GM12878 (cell line): Measurements from ENCODE around the gene NF1. TPM values are rescaled to one million over a fixed set of nuclear protein-coding genes. Genes with fewer than 3 reads are reported as not detected.
"Not testable (repeated sequence)": the region's sequence is repeated elsewhere in the genome, so short reads cannot be mapped to it uniquely, and the experiment has no call there.

Experiments
- ATAC-seq: fragments of 200-7000 bp; cut with Tn5 transposase; 3 replicates; pipeline ENCODE4 v1.9.1; 2020; ENCODE audit warnings: mild to moderate bottlenecking, moderate library complexity
- BruUV-seq: library from RNA; stranded (reverse); fragments of 400-500 nt; replicated peaks from 2 replicates; lab custom pipeline; 2021; lab: Mats Ljungman, UMichigan
- CTCF ChIA-PET: fragments of 300-600 bp; sonication (Branson Sonifier 250); formaldehyde crosslinking; extraction: SDS; loops from one replicate; lab custom pipeline; 2021; ENCODE audit warnings: inconsistent platforms; lab: Yijun Ruan, JAX
- POLR2A ChIA-PET: fragments of 350-600 bp; formaldehyde crosslinking; extraction: SDS; loops from one replicate; lab custom pipeline; 2021; ENCODE audit warnings: inconsistent platforms; lab: Charles Lee
- RAD21 ChIA-PET: fragments of 300-600 bp; sonication (Branson Sonifier 250); formaldehyde crosslinking; loops from one replicate; lab custom pipeline; 2023; ENCODE audit warnings: antibody characterized with exemption; ENCODE audit not compliant: unreplicated experiment; lab: Charles Lee
- SMC1A ChIA-PET: fragments of 300-600 bp; sonication (Branson Sonifier 250); formaldehyde crosslinking; loops from one replicate; lab custom pipeline; 2023; ENCODE audit not compliant: unreplicated experiment, uncharacterized antibody; lab: Charles Lee
- DNase-seq: peaks from one replicate; pipeline ENCODE4 v3.0.0-alpha.2; 2011; ENCODE audit warnings: low read depth, low spot score
- FAIRE-seq: peaks from 3 replicates; lab custom pipeline; 2011; peaks lifted over from hg19 to GRCh38; lab: Jason Lieb, UNC
- H2AFZ ChIP-seq: 2 replicates; pipeline ENCODE4 v1.6.0; 2011; ENCODE audit warnings: low read depth, low read length, control low read depth; ENCODE audit not compliant: control insufficient read depth
- H3K27ac ChIP-seq: 2 replicates; pipeline ENCODE4 v1.5.1; 2011; ENCODE audit warnings: control low read depth; ENCODE audit not compliant: control insufficient read depth, insufficient read depth
- H3K27me3 ChIP-seq, 2 experiments: replicated peaks in 1 of 2; 2 replicates each; pipeline versions ENCODE4 v1.6.0 to v1.6.1; 2011; ENCODE audit warnings: low read length in 1 of 2; ENCODE audit not compliant: control insufficient read depth in 2 of 2, insufficient read depth in 2 of 2
- H3K36me3 ChIP-seq, 2 experiments: 2 replicates each; pipeline ENCODE4 v1.5.1; 2011; ENCODE audit warnings: low read length in 1 of 2; ENCODE audit not compliant: control insufficient read depth in 2 of 2, insufficient read depth in 2 of 2
- H3K4me1 ChIP-seq: 2 replicates; pipeline ENCODE4 v1.6.1; 2011; ENCODE audit warnings: mild to moderate bottlenecking, low read length, moderate library complexity, mixed read lengths; ENCODE audit not compliant: control insufficient read depth, insufficient read depth
- H3K4me2 ChIP-seq: 2 replicates; pipeline ENCODE4 v1.6.0; 2011; ENCODE audit warnings: control low read depth; ENCODE audit not compliant: control insufficient read depth, insufficient read depth
- H3K4me3 ChIP-seq: fragments of 200-600 bp; sonication (generic); 2 replicates; pipeline ENCODE4 v1.5.1; 2016
- H3K79me2 ChIP-seq: 2 replicates; pipeline ENCODE4 v1.6.0; 2011; ENCODE audit warnings: low read length; ENCODE audit not compliant: control insufficient read depth, insufficient read depth
- H3K9ac ChIP-seq: 2 replicates; pipeline ENCODE4 v1.8.0; 2011; ENCODE audit warnings: low read length, control low read depth, mixed read lengths; ENCODE audit not compliant: control insufficient read depth, insufficient read depth
- H3K9me3 ChIP-seq: replicated peaks from 3 replicates; pipeline ENCODE4 v1.5.1; 2011; ENCODE audit warnings: mild to moderate bottlenecking, low read length; ENCODE audit not compliant: control insufficient read depth, insufficient read depth
- H4K20me1 ChIP-seq: 2 replicates; pipeline ENCODE4 v1.6.0; 2011; ENCODE audit not compliant: control insufficient read depth, insufficient read depth
- HSF1 ChIP-seq: fragments of 150-350 bp; IDR thresholded peaks from 2 replicates; pipeline ENCODE4 v1.6.1; 2014; ENCODE audit warnings: mild to moderate bottlenecking, low read depth, low read length
- NFXL1 ChIP-seq: fragments of 450-650 bp; IDR thresholded peaks from 2 replicates; pipeline ENCODE4 v1.6.1; 2017; ENCODE audit warnings: antibody characterized with exemption, mild to moderate bottlenecking, borderline replicate concordance
- NR2C2 ChIP-seq: IDR thresholded peaks from 2 replicates; pipeline ENCODE4 v1.6.1; 2011; ENCODE audit warnings: borderline replicate concordance, low read depth; ENCODE audit not compliant: control insufficient read depth, insufficient read length
- TCF12 ChIP-seq: IDR thresholded peaks from 2 replicates; pipeline ENCODE4 v1.6.1; 2011; ENCODE audit warnings: low read depth, mild to moderate bottlenecking, low read length
- WGBS: methylation state at CpG from one replicate; pipeline ENCODE4 v1.1.6; 2016; ENCODE audit warnings: low lambda C conversion rate; ENCODE audit not compliant: insufficient replicate concordance, insufficient coverage; ENCODE audit errors: missing lambda C conversion rate; 5-methylcytosine and 5-hydroxymethylcytosine counted together
- in situ Hi-C: fragments of 300-500 bp; cut with MboI; formaldehyde crosslinking; loops from 9 replicates; pipeline ENCODE4 v1.14.3; 2018; ENCODE audit warnings: mixed read lengths
- intact Hi-C: fragments of 100-400 bp; cut with micrococcal nuclease; formaldehyde crosslinking; loops from one replicate; pipeline ENCODE4 v1.14.2; 2022; ENCODE audit not compliant: unreplicated experiment
- polyA plus RNA-seq, 11 experiments: library from polyadenylated mRNA; depleted of rRNA in 4 of 11; unstranded in 6 of 11; stranded (reverse) in 5 of 11; fragments of >200 nt; fragmentation: Nextera tagmentation in 4 of 11; fragmentation: Illumina TruSeq in 1 of 11; extraction: Ambion mirVana in 4 of 11; extraction: Trizol in 1 of 11; gene quantifications; 1 replicate in 1 of 11; 2 replicates in 10 of 11; pipeline versions ENCODE4 v1.2.1 to v1.2.3, GENCODE V29; 2011 to 2016; ENCODE audit warnings: inconsistent platforms in 2 of 11, missing spikeins in 2 of 11, low read depth in 1 of 11
- total RNA-seq, 4 experiments: library from RNA; depleted of rRNA in 3 of 4; stranded (reverse); fragments of >200 nt in 3 of 4; fragmentation: Illumina TruSeq in 1 of 4; extraction: Trizol in 1 of 4; gene quantifications; 2 replicates each; pipeline versions ENCODE4 v1.2.1 to v1.2.3, GENCODE V29; 2013 to 2021
- TF ChIP-seq, protein P1 (sequence below): IDR thresholded peaks from 2 replicates; pipeline ENCODE4 v1.6.1; 2011; ENCODE audit warnings: mild to moderate bottlenecking, low read depth, low read length, moderate library complexity; ENCODE audit not compliant: insufficient replicate concordance

The NF1 gene
- total and polyA plus RNA-seq, 10 of the 15 experiments (the other 5 are each of a cell fraction or from before 2014, with no cell fraction given) = 2.5 to 31.8 (median 16.6) TPM

- TF ChIP-seq, protein P1, sequence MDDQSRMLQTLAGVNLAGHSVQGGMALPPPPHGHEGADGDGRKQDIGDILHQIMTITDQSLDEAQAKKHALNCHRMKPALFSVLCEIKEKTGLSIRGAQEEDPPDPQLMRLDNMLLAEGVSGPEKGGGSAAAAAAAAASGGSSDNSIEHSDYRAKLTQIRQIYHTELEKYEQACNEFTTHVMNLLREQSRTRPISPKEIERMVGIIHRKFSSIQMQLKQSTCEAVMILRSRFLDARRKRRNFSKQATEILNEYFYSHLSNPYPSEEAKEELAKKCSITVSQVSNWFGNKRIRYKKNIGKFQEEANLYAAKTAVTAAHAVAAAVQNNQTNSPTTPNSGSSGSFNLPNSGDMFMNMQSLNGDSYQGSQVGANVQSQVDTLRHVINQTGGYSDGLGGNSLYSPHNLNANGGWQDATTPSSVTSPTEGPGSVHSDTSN = no peak
- TF ChIP-seq TCF12 (no peak), NR2C2 (no peak), HSF1 (no peak), NFXL1 (no peak)
Observed at GRCh38 chr17:31286587-31286986, 191.8 kb downstream of the NF1 start (continued).

- H3K79me2 ChIP-seq, H3K27ac ChIP-seq, H3K4me2 ChIP-seq, intact Hi-C loops, H3K9ac ChIP-seq, H3K4me1 ChIP-seq, H4K20me1 ChIP-seq, CTCF ChIA-PET, H3K36me3 ChIP-seq, in situ Hi-C loops, H3K9me3 ChIP-seq, BruUV-seq, DNase-seq, H3K27me3 ChIP-seq, H3K4me3 ChIP-seq, FAIRE-seq, RAD21 ChIA-PET, SMC1A ChIA-PET, ATAC-seq, H2AFZ ChIP-seq: not testable (repeated sequence)
- 100% methylated on average over 1 of the region's 1 CpG for WGBS
- POLR2A ChIA-PET = interaction anchor here (1.6 kb wide), 1 partner anchor 9 kb away, joined by 6 read pairs; no protein-coding TSS in a partner anchor
Observed at GRCh38 chr17:31287932-31288331, 193.2 kb downstream of the NF1 start.
